Left ventricle myocardium inferior (tissue), 1 donor: Measurements from ENCODE around the gene H6PD. TPM values are rescaled to one million over a fixed set of nuclear protein-coding genes. Genes with fewer than 3 reads are reported as not detected.

Experiments
- DNase-seq: peaks from one replicate; pipeline ENCODE4 v3.0.0-alpha.2; 2020
- H3K27ac ChIP-seq: fragments of 200-600 bp; replicated peaks from 2 replicates; pipeline ENCODE4 v1.8.0; 2021
- H3K27me3 ChIP-seq: fragments of 200-600 bp; 2 replicates; pipeline ENCODE4 v1.8.0; 2021; ENCODE audit warnings: low read depth
- H3K36me3 ChIP-seq: fragments of 200-600 bp; 2 replicates; pipeline ENCODE4 v1.8.0; 2021
- H3K4me1 ChIP-seq: fragments of 200-600 bp; 2 replicates; pipeline ENCODE4 v1.8.0; 2021
- H3K4me3 ChIP-seq: fragments of 200-600 bp; 2 replicates; pipeline ENCODE4 v1.8.0; 2021; ENCODE audit warnings: mild to moderate bottlenecking, moderate library complexity
- H3K9me3 ChIP-seq: fragments of 200-600 bp; replicated peaks from 2 replicates; pipeline ENCODE4 v1.8.0; 2021
- intact Hi-C: fragments of 100-400 bp; cut with micrococcal nuclease; formaldehyde crosslinking; loops from one replicate; pipeline ENCODE4 v1.11.0; 2022
- total RNA-seq: library from RNA; stranded (reverse); fragmentation: NEBNext Ultra II Directional; extraction: Animal tissue kit (Norgen Biotek cat#: 25700); gene quantifications from one replicate; pipeline ENCODE4 v1.2.1, GENCODE V29; 2021
- TF ChIP-seq, protein P1 (sequence below): fragments of 200-600 bp; IDR thresholded peaks from 2 replicates; pipeline ENCODE4 v1.8.0; 2021; ENCODE audit warnings: antibody characterized with exemption, mild to moderate bottlenecking, borderline replicate concordance
- donor health status: DM: no; HTN: yes; CAD: no; lungs with severe emphysema.

The H6PD gene
- total RNA-seq, 1 donor from 2014 or later = 21.9 TPM

DNA sequence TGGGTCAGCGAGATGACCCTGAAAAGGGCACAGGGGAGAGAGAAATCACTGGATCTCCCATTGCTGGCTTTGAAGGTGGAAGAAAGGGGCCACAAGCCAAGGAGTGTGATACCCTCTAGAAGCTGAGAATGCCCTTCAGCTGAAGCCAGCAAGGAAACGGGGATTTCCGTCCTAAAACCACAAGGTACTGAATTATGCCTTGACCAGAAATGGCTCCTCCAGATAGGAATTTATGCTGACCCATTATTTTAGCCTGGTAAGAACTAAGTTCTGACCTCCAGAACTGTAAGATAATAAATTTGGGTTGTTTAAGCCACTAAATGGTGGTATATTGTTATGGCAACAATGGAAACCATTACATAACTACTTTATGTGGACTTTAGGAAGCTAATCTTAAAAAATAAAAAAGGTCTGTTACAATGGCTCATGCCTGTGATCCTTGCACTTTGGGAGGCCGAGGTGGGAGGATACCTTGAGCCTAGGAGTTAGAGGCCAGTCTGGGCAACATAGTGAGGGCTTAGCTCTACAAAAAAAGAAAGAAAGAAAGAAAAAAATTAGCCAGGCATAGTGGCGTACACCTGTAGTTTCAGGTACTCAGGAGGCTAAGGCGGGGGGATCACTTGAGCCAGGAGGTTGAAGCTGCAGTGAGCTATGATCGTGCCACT, 3.6 kb upstream of the H6PD start:
- TF ChIP-seq, protein P1, sequence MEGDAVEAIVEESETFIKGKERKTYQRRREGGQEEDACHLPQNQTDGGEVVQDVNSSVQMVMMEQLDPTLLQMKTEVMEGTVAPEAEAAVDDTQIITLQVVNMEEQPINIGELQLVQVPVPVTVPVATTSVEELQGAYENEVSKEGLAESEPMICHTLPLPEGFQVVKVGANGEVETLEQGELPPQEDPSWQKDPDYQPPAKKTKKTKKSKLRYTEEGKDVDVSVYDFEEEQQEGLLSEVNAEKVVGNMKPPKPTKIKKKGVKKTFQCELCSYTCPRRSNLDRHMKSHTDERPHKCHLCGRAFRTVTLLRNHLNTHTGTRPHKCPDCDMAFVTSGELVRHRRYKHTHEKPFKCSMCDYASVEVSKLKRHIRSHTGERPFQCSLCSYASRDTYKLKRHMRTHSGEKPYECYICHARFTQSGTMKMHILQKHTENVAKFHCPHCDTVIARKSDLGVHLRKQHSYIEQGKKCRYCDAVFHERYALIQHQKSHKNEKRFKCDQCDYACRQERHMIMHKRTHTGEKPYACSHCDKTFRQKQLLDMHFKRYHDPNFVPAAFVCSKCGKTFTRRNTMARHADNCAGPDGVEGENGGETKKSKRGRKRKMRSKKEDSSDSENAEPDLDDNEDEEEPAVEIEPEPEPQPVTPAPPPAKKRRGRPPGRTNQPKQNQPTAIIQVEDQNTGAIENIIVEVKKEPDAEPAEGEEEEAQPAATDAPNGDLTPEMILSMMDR = no peak
- Histone ChIP-seq H3K4me3 (no peak overlapping the region), H3K4me1 (peaks cover 26% of the 10 kb centered on the region), H3K27me3 (no peaks in the 10 kb centered on the region), H3K27ac (no peak overlapping the region), H3K36me3 (no peaks in the 10 kb centered on the region), H3K9me3 (no peaks in the 10 kb centered on the region)
- intact Hi-C loops = no loop called here
- no peak for DNase-seq

DNA sequence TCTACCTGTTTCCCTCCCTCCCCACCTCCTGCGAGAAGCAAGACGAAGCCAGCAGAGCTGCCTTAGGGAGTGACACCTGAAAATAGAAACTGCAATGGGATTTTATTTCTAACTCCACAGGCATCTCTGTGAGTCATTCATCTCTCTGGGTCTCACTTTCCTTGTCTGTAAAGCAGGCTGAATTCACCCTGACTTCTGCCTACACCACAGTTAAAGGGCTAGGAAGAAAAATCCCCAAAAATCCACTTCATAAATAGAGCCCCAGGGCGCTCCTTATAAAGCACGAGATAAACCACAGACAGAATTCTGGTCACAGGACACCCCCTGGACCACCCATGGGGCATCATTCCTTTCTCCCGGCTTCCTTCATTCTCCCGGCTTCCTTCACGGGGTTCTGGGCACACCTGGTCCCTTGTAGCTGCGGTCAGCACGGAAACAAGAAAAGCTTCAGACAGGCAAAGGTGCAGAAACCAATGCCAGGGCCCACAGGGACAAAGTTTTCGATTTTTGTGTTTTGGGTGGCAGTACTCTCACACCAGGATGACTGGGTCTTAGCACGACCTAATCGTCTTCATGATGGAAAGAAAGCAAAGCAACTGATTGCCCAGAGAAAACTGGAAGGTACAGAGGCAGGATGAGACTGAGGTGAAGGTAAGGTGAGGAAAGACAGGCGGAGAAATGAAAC, 2.8 kb upstream of the H6PD start:
- intact Hi-C loops = no loop called here
- Histone ChIP-seq H3K4me1 (peaks cover 34% of the 10 kb centered on the region), H3K36me3 (no peaks in the 10 kb centered on the region), H3K27me3 (no peaks in the 10 kb centered on the region), H3K9me3 (no peaks in the 10 kb centered on the region), H3K4me3 (no peak overlapping the region), H3K27ac (no peak overlapping the region)
- TF ChIP-seq, protein P1 = no peak
- no peak for DNase-seq

DNA sequence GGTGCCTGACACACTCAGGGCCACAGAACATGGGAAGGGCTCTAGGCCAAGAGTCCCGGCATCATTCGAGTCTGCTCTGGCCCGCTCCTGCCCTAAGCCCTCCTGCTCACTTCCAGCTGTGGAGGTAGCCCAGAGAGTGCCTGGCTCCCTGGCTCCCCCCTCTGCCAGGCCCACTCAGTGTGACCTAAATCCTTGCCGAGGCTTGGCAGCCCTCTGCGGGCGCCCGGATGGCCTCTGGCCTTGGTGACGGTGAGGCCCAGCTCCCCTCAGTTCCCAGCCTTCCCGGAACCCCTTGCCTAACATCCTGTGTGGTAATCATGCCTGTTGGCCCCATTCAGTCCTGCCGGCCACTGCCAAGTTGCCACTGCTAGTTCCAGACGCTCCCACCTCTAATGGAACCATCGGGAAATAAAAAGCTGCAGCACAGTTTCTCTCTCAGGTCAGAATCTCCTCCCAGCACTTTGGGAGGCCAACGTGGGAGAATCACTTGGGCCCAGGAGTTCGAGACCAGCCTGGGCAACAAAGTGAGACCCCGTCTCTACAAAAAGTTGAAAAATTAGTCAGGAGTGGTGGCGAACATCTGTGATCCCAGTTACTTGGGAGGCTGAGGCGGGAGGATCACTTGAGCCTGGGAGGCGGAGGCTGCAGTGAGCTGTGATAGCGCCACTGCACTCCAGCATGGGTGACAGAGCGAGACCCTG, 1.2 kb upstream of the H6PD start:
- Histone ChIP-seq H3K9me3 (no peaks in the 10 kb centered on the region), H3K27ac (peak overlapping the region; percentile 97), H3K27me3 (no peaks in the 10 kb centered on the region), H3K4me1 (peaks cover 50% of the 10 kb centered on the region), H3K4me3 (no peak overlapping the region), H3K36me3 (no peaks in the 10 kb centered on the region)
- TF ChIP-seq, protein P1 = no peak
- peak; percentile 78 for DNase-seq
- intact Hi-C loops = no loop called here

DNA sequence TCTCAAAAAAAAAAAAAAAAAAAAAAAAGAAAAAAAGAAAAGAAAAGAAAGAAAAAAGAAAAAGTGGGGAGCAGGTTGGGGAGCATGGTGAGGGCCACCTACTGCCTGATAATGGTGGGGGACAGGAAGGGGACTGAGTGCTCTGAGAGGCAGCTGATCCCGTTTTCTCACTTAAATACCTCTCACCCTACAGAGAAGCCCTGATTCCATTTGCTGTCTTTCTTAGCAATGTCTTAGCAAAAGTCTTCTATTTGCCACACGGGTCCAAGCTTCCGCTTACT, 692 bp upstream of the H6PD start:
- Histone ChIP-seq H3K27ac (peak overlapping the region; percentile 97), H3K27me3 (no peaks in the 10 kb centered on the region), H3K4me3 (peak overlapping the region; percentile 79), H3K4me1 (peaks cover 55% of the 10 kb centered on the region), H3K36me3 (no peaks in the 10 kb centered on the region), H3K9me3 (no peaks in the 10 kb centered on the region)
- TF ChIP-seq, protein P1 = no peak
- intact Hi-C loops = no loop called here
- DNase-seq = no peak

DNA sequence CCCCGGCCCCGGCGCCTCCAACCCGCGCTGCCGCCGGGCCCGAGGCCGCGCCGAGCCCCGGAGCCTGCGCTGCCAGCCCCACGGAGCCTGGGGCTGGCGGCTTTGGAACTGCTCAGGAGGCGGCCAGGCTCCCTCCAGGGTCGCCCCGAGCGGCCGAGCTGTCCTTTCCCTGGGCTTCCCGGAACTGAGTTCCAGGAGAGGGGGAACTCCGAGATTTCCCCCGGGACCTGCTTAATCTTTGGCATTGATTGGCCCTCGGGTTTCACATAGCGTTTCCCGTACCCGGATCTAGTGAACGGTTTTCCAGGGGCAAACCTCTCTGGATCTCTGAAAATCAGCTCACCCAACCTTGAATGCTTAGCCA, 504 bp downstream of the H6PD start:
- Histone ChIP-seq H3K4me3 (peak overlapping the region; percentile 79), H3K4me1 (peaks cover 67% of the 10 kb centered on the region), H3K27ac (peak overlapping the region; percentile 97), H3K27me3 (no peaks in the 10 kb centered on the region), H3K9me3 (no peaks in the 10 kb centered on the region), H3K36me3 (no peaks in the 10 kb centered on the region)
- DNase-seq = no peak
- TF ChIP-seq, protein P1 = no peak
- intact Hi-C loops = no loop called here
